KOPT-K1 (cell line): ENCODE results near the gene C16orf92.
A peak's percentile ranks its signal among the peaks of the same experiment; 100 is the strongest.

Experiments
- H3K27ac ChIP-seq: fragments of 200-600 bp; sonication (generic); 2 replicates; pipeline ENCODE4 v1.5.1; 2016; ENCODE audit warnings: antibody characterized with exemption, mild to moderate bottlenecking, low read depth, low read length; ENCODE audit not compliant: poor library complexity, severe bottlenecking
- H3K36me3 ChIP-seq: fragments of 200-600 bp; sonication (generic); 2 replicates; pipeline ENCODE4 v1.5.1; 2017; ENCODE audit warnings: antibody characterized with exemption, mild to moderate bottlenecking, low read length, moderate library complexity; ENCODE audit not compliant: insufficient read depth
- H3K9me3 ChIP-seq: fragments of 200-600 bp; sonication (generic); 2 replicates; pipeline ENCODE4 v1.5.1; 2017; ENCODE audit warnings: antibody characterized with exemption, low read length, mild to moderate bottlenecking; ENCODE audit not compliant: insufficient read depth, poor library complexity, severe bottlenecking

Gene C16orf92

GRCh38 chr16:30022887-30023286, at the start of gene C16orf92:
C16orf92 (plus strand) TSS chr16:30023198; CDS start chr16:30023341, 143 bp downstream.
- no peak within 1 kb of the TSS for H3K27ac ChIP-seq
- H3K36me3 ChIP-seq, result no peaks in the 10 kb centered on the region
- no peaks in the 10 kb centered on the region for H3K9me3 ChIP-seq

GRCh38 chr16:29973384-29974246, 49.4 kb upstream of the C16orf92 start, which contains the start of gene TAOK2:
TAOK2 (plus strand) TSS chr16:29973868; CDS start chr16:29977773, 3,905 bp downstream.
- peaks cover 20% of the 10 kb centered on the region for H3K36me3 ChIP-seq
- peak within 1 kb of the TSS; percentile 82 for H3K27ac ChIP-seq
- no peaks in the 10 kb centered on the region for H3K9me3 ChIP-seq

DNA sequence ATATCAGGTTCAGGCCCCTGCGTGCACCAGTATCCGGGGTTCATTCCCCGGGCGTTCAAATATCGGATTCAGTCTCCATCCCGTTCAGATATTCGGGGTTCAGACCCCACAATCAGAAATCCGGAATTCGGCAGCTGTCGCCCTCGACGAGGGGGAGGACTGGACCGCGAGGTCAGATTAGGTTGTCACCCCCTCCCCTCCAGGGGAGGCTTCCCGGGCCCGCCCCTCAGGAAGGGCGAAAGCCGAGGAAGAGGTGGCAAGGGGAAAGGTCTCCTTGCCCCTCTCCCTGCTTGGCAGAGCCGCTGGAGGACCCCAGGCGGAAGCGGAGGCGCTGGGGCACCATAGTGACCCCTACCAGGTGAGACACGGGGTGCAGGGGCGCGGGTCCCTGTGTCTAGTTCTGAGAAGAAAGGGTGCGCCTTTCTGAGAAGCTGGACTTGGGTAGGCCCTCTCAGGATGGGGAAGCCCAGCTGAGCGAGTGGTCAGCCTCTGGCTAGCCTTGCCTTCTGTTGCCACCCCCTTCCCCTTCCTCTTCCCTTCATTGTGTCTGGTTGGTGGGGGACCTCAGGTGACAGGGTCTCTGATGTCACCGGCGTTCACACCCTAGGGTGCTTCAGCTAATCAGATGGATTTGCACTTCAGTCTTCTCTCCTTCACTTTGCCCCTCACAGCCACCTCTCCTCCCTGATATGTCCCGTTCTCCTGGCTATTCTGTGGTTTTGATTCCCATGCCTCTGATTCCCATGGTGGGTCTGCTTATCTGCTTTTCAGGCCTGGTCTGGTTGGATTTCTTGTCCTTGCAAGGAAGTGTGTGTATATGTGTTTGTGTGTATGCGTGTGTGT, 48.5 kb upstream of the C16orf92 start:
- peaks cover 25% of the 10 kb centered on the region for H3K36me3 ChIP-seq
- peak overlapping the region; percentile 82 for H3K27ac ChIP-seq
- H3K9me3 ChIP-seq, result no peaks in the 10 kb centered on the region

DNA sequence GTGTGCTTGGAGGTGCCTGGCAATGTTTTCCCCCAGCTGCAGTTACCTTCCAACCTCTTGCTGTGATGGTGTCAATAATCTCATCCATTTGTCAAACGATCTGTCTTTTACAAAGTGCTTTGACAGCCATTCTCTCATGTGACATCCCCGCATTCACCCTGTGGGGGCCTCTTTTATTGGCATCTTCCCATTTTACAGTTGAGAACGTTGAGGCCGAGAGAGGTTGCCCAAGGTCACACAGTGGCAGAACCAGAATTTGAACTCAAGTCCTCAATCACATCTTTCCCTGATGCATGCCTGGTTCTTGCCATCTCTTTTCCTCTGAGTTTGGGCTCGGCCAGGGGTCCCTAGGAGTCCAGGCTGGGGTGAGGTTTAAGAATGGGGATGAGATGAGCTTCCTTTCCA, 47.9 kb upstream of the C16orf92 start:
- H3K27ac ChIP-seq, result peak overlapping the region; percentile 82
- H3K36me3 ChIP-seq, result peaks cover 31% of the 10 kb centered on the region
- no peaks in the 10 kb centered on the region for H3K9me3 ChIP-seq

- H3K9me3 ChIP-seq, result no peaks in the 10 kb centered on the region
- H3K36me3 ChIP-seq, result peaks cover 39% of the 10 kb centered on the region
- H3K27ac ChIP-seq, result peak overlapping the region; percentile 82
Measured at GRCh38 chr16:29975811-29976511, 47.0 kb upstream of the C16orf92 start.

- Histone ChIP-seq H3K36me3 (peaks cover 52% of the 10 kb centered on the region), H3K9me3 (no peaks in the 10 kb centered on the region), H3K27ac (no peak overlapping the region)
Measured at GRCh38 chr16:29977063-29977825, 45.8 kb upstream of the C16orf92 start.

DNA sequence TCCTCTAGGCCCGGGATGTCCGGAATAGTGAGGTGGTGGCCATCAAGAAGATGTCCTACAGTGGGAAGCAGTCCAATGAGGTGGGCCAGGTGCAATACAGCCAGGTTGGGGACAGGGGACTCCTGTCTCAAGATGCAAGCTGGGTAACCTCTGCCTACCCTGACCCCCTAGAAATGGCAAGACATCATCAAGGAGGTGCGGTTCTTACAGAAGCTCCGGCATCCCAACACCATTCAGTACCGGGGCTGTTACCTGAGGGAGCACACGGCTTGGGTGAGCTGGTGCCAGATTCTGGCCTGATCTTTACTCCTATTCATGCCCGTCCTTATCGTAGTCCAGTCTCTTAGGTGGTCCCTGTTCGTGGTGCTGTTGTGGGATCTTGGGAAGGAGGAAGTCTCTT, 44.9 kb upstream of the C16orf92 start:
- Histone ChIP-seq H3K9me3 (no peaks in the 10 kb centered on the region), H3K27ac (no peak overlapping the region), H3K36me3 (peaks cover 61% of the 10 kb centered on the region)

GRCh38 chr16:29978564-29979270, 44.3 kb upstream of the C16orf92 start:
- Histone ChIP-seq H3K36me3 (peaks cover 67% of the 10 kb centered on the region), H3K9me3 (no peaks in the 10 kb centered on the region), H3K27ac (no peak overlapping the region)

- H3K9me3 ChIP-seq, result no peaks in the 10 kb centered on the region
- peaks cover 100% of the 10 kb centered on the region for H3K36me3 ChIP-seq
- H3K27ac ChIP-seq, result no peak overlapping the region
Measured at GRCh38 chr16:29982560-29983419, 40.2 kb upstream of the C16orf92 start.

GRCh38 chr16:29983420-29984136, 39.4 kb upstream of the C16orf92 start:
- H3K9me3 ChIP-seq, result no peaks in the 10 kb centered on the region
- no peak overlapping the region for H3K27ac ChIP-seq
- H3K36me3 ChIP-seq, result peaks cover 100% of the 10 kb centered on the region

- Histone ChIP-seq H3K27ac (no peak overlapping the region), H3K36me3 (peaks cover 100% of the 10 kb centered on the region)
Measured at GRCh38 chr16:29984137-29984763, 38.7 kb upstream of the C16orf92 start.

DNA sequence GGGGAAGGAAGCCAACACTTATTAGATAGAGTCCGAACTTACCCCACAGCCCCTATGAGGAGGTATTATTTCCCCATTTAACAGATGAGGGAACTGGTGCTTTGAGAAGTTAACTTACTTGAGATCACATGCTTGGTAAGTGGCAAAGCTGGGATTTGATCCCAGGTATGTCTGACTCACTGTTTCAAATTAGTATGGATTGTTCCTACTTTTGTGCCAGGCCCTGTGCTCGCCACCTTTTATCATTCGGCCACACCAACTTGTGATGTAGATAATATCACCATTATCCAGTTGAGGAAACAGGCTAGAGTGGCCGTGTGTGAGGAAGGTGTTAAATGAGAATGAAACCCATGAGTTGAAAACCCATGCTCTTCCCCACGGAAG, 38.2 kb upstream of the C16orf92 start:
- H3K27ac ChIP-seq, result no peak overlapping the region
- H3K36me3 ChIP-seq, result peaks cover 100% of the 10 kb centered on the region
- no peaks in the 10 kb centered on the region for H3K9me3 ChIP-seq

More at GRCh38 chr16:29984137-29984763, 38.7 kb upstream of the C16orf92 start:
- H3K9me3 ChIP-seq, result no peaks in the 10 kb centered on the region
